D721Med (cell line): Measurements from ENCODE around the gene S100A6.
"Not testable (repeated sequence)": the region's sequence is repeated elsewhere in the genome, so short reads cannot be mapped to it uniquely, and the experiment has no call there.

Experiments used
- DNase-seq: peaks from one replicate; pipeline ENCODE4 v3.0.0; 2011; ENCODE audit warnings: low spot score; ENCODE audit not compliant: insufficient read length
- FAIRE-seq: peaks from 2 replicates; lab custom pipeline; 2011; peaks lifted over from hg19 to GRCh38; lab: Jason Lieb, UNC
- TF ChIP-seq, protein P1 (sequence below): IDR thresholded peaks from 2 replicates; pipeline ENCODE4 v1.5.1; 2012; ENCODE audit warnings: mild to moderate bottlenecking, control low read depth; ENCODE audit not compliant: insufficient read depth; ENCODE audit errors: missing control alignments

Gene S100A6

DNA sequence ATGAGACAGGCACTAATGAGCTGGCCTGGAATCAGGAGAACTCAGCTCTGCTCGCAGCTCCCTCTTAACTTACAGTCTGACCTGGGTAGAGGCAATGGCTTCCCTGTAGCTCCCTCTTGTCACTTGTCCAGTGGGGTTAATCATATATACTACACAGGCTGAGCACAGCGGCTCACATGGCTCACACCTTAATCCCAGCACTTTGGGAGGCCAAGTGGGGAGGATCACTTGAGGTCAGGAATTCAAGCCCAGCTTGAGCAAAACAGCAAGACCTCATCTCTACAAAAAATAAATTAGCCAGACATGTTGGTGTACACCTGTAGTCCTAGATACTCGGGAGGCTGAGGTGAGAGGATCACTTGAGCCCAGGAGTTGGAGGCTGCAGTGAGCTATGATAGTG, 4.2 kb downstream of the S100A6 start:
- DNase-seq (no peak), FAIRE-seq (no peak)
- TF ChIP-seq, protein P1, sequence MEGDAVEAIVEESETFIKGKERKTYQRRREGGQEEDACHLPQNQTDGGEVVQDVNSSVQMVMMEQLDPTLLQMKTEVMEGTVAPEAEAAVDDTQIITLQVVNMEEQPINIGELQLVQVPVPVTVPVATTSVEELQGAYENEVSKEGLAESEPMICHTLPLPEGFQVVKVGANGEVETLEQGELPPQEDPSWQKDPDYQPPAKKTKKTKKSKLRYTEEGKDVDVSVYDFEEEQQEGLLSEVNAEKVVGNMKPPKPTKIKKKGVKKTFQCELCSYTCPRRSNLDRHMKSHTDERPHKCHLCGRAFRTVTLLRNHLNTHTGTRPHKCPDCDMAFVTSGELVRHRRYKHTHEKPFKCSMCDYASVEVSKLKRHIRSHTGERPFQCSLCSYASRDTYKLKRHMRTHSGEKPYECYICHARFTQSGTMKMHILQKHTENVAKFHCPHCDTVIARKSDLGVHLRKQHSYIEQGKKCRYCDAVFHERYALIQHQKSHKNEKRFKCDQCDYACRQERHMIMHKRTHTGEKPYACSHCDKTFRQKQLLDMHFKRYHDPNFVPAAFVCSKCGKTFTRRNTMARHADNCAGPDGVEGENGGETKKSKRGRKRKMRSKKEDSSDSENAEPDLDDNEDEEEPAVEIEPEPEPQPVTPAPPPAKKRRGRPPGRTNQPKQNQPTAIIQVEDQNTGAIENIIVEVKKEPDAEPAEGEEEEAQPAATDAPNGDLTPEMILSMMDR: no peak

DNA sequence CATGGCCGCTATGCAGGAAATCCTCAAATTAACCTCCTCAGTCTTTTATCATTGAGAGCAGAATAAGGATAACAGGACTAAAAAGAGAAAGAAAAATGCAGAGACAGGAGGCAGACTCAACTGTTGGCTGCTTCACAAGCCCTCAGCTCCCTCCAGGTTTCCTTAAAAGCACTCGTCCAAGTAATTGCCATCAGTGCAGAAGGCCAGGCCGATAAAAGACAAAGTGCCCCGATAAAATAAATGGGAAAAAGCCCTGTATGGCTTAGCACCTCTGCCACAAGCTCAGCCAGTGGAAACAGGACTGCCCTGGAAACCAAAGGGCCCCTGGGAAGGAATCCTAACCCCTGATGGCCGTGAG, 8.1 kb downstream of the S100A6 start:
- DNase-seq (no peak), FAIRE-seq (no peak)
- TF ChIP-seq, protein P1: no peak

DNA sequence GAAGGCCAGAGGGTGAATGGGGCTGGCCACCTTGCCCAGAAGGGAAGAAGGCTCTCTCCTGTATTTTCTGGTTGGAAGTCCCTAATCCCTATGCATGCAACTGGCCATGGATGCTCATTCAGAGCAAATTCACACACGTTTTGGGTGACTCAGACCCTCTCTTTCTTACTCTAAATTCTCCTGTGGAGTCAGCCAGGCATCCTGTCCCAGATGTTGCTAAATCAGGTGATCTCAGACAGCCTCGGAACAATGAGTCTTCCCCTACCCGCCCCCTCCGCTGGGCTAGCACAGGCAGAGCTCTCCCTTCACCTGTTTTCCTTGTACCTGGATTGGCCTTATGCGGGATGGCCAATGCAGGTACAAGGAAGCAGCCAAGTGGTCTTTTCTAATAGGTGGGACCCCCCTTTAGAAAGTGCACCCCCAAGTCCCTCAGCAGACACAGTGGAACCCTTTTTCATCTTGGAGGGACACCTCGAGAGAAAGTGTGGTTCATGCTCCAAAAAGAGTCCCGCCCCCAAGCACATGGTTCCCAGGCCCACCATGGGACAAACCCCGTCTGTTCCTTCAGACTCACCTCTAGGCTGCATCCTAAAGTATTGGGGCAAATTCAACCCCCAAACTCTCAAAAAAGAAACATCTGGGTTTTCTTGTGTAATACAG, 8.6 kb downstream of the S100A6 start:
- TF ChIP-seq, protein P1: no peak
- FAIRE-seq: no peak

DNA sequence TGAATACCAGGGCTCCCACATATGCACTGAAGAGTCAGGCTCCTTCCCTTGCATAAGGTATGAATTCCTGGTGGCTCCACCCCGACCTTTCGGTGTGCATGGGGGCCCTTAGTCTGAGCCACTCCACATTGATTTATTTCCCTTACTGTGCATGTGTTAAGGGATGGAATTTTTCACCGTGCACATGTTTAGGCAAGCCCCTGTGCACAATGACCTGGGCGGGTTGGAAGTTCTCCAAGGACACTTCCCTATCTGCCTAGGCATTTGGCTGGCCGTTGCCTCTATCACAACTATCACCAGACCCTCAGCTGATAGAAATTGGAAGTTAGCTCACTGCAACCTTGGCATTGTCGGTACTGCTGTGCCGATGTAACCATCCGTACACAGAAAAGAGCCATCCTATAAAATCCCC, 9.7 kb downstream of the S100A6 start:
- no peak for DNase-seq
- TF ChIP-seq, protein P1: no peak
- FAIRE-seq: no peak

More for the DNA sequence above, 8.6 kb downstream of the S100A6 start:
- DNase-seq: no peak

DNA sequence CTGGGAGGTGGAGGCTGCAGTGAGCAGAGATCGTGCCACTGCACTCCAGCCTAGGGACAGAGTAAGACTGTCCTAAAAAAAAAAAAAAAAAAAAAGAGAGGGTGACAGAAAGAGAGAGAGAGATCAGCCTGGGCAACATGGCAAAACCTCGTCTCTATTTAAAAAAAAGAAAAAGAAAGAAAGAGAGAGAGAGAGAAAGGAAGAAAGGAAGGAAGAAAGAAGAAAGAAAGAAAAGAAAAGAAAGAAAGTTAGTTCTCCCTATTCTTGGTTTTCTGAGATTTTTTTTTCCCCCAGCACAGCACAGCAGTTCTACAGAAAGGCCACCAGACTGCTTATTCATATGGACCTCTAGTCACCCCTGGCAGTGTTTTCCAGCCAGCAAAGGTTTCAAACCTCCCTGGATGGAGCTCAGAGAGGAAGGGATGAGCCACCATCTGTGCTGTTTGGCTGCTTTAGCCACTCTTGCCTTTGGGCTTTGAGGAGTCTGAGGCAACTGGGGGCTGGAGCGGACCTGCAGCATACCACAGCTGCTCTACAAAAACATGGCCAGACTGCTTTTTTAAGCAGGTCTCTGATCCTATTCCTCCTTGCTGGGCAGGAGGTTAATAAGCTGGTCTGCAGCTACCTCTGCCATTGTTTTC, 10.6 kb downstream of the S100A6 start:
- DNase-seq (no peak), FAIRE-seq (no peak)
- TF ChIP-seq, protein P1: no peak

DNA sequence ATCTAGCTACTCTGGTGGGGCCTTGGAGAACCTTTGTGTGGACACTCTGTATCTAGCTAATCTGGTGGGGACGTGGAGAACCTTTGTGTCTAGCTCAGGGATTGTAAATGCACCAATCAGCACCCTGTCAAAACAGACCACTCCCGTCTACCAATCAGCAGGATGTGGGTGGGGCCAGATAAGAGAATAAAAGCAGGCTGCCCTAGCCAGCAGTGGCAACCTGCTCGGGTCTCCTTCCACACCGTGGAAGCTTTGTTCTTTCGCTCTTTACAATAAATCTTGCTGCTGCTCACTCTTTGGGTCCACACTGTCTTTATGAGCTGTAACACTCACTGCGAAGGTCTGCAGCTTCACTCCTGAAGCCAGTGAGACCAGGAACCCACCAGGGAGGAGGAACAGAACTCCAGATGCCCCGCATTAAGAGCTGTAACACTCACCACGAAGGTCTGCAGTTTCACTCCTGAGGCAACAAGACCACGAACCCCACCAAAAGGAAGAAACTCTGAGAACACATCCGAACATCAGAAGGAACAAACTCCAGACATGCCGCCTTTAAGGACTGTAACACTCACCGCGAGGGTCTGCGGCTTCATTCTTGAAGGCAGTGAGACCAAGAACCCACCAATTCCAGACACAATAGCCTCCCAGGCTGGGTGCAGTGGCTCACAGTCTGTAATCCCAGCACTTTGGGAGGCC, 13.3 kb downstream of the S100A6 start:
- DNase-seq, FAIRE-seq: not testable (repeated sequence)

DNA sequence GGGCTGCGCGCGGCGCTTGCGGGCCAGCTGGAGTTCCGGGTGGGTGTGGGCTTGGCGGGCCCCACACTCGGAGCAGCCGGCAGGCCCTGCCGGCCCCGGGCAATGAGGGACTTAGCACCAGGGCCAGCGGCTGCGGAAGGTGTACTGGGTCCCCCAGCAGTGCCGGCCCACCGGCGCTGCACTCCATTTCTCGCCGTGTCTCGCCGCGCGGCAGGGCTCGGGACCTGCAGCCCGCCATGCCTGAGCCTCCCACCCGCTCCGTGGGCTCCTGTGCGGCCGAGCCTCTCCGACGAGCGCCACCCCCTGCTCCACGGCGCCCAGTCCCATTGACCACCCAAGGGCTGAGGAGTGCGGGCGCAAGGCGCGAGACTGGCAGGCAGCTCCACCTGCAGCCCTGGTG, 14.0 kb downstream of the S100A6 start:
- not testable (repeated sequence) for FAIRE-seq, DNase-seq
